ENCODE measurements around the gene DENND1C.

DENND1C gene

GRCh38 chr19:6476896-6477431 is 4.6 kb downstream of the DENND1C start:
- DNase-seq = no peak

GRCh38 chr19:6476155-6476895 is 5.3 kb downstream of the DENND1C start:
- peak; percentile 14 for DNase-seq

- DNase-seq = no peak
Observed at GRCh38 chr19:6475321-6476108, 6.1 kb downstream of the DENND1C start.

- no peak for DNase-seq
Observed at GRCh38 chr19:6473647-6474046, 7.9 kb downstream of the DENND1C start.

GRCh38 chr19:6472713-6473112 is 8.9 kb downstream of the DENND1C start:
- no peak for DNase-seq

- DNase-seq = no peak
Observed at GRCh38 chr19:6471076-6471475, 10.5 kb downstream of the DENND1C start.

GRCh38 chr19:6470173-6470572 is 11.4 kb downstream of the DENND1C start:
- DNase-seq = no peak

- DNase-seq = no peak
Observed at GRCh38 chr19:6467384-6467783, 14.2 kb downstream of the DENND1C start.

- no peak for DNase-seq
Observed at GRCh38 chr19:6466526-6467248, 14.9 kb downstream of the DENND1C start.

GRCh38 chr19:6465663-6466062 is 15.9 kb downstream of the DENND1C start:
- no peak for DNase-seq

GRCh38 chr19:6465006-6465405 is 16.6 kb downstream of the DENND1C start:
- DNase-seq = no peak

GRCh38 chr19:6464070-6464873 is 17.3 kb downstream of the DENND1C start, which contains the start of gene CRB3:
CRB3 (plus strand) TSS chr19:6464271; CDS start chr19:6464702, 431 bp downstream.
- DNase-seq = peak; percentile 52

GRCh38 chr19:6460099-6460884 is 21.3 kb downstream of the DENND1C start:
- peak; percentile 98 for DNase-seq

GRCh38 chr19:6459262-6460098 is 22.1 kb downstream of the DENND1C start, which contains the start of gene SLC25A23:
SLC25A23 (minus strand) TSS chr19:6459792; CDS start chr19:6459628, 164 bp downstream.
- DNase-seq = peak; percentile 45

- DNase-seq = no peak
Observed at GRCh38 chr19:6458695-6459261, 22.8 kb downstream of the DENND1C start.

GRCh38 chr19:6457958-6458694 is 23.5 kb downstream of the DENND1C start:
- DNase-seq = no peak

- DNase-seq = no peak
Observed at GRCh38 chr19:6455924-6456323, 25.7 kb downstream of the DENND1C start.

GRCh38 chr19:6453951-6454565 is 27.5 kb downstream of the DENND1C start:
- no peak for DNase-seq

GRCh38 chr19:6452899-6453298 is 28.7 kb downstream of the DENND1C start:
- no peak for DNase-seq

Data from CD4-positive, alpha-beta T cell treated with Interleukin-4 for 4 hours (primary cell).